Liver (tissue), 9 donors: ENCODE measurements around the gene CLPSL2. TPM values are rescaled to one million over a fixed set of nuclear protein-coding genes. Genes with fewer than 3 reads are reported as not detected.
A peak's percentile ranks its signal among the peaks of the same experiment; 100 is the strongest.

ENCODE experiments used
- DNase-seq: peaks from one replicate; pipeline ENCODE4 v3.0.0-alpha.2; 2017; ENCODE audit warnings: low spot score
- H3K27ac ChIP-seq, 2 donors: one replicate each; pipeline ENCODE4 v1.7.0; 2013; ENCODE audit warnings: inconsistent platforms in 2 of 2, low read length in 2 of 2, control low read depth in 1 of 2, low read depth in 1 of 2, mild to moderate bottlenecking in 1 of 2
- H3K27me3 ChIP-seq, 4 donors: one replicate each; pipeline versions ENCODE4 v1.6.1 to v1.7.0; 2013; ENCODE audit warnings: low read length in 3 of 4, inconsistent platforms in 1 of 4, mild to moderate bottlenecking in 1 of 4, moderate library complexity in 1 of 4; ENCODE audit not compliant: control insufficient read depth in 4 of 4, insufficient read depth in 4 of 4
- H3K36me3 ChIP-seq, 4 donors: one replicate each; pipeline versions ENCODE4 v1.6.1 to v1.7.0; 2013; ENCODE audit warnings: low read length in 3 of 4, mild to moderate bottlenecking in 3 of 4, low read depth in 1 of 4, moderate library complexity in 1 of 4; ENCODE audit not compliant: control insufficient read depth in 4 of 4, insufficient read depth in 3 of 4
- H3K4me1 ChIP-seq, 4 donors: one replicate each; pipeline versions ENCODE4 v1.6.1 to v1.7.0; 2013; ENCODE audit warnings: low read length in 3 of 4, mild to moderate bottlenecking in 3 of 4, moderate library complexity in 1 of 4; ENCODE audit not compliant: control insufficient read depth in 4 of 4, insufficient read depth in 4 of 4
- H3K4me3 ChIP-seq, 3 donors: one replicate each; pipeline versions ENCODE4 v1.6.1 to v1.7.0; 2013; ENCODE audit warnings: low read length in 3 of 3, control low read depth in 1 of 3, low read depth in 1 of 3, mild to moderate bottlenecking in 1 of 3
- H3K9ac ChIP-seq, 2 donors: one replicate each; pipeline ENCODE4 v1.7.0; 2013; ENCODE audit warnings: low read length in 2 of 2, mild to moderate bottlenecking in 2 of 2, moderate library complexity in 2 of 2, control low read depth in 1 of 2, low read depth in 1 of 2
- H3K9me3 ChIP-seq, 4 donors: one replicate each; pipeline versions ENCODE4 v1.6.1 to v1.7.0; 2013; ENCODE audit warnings: low read length in 3 of 4; ENCODE audit not compliant: control insufficient read depth in 4 of 4
- EGR1 ChIP-seq, 2 donors: IDR thresholded peaks; 2 replicates each; pipeline ENCODE4 v1.6.1; 2016 to 2018; ENCODE audit warnings: antibody characterized with exemption in 2 of 2, low read depth in 2 of 2
- FOXA2 ChIP-seq: IDR thresholded peaks from 2 replicates; pipeline ENCODE4 v1.6.1; 2016; ENCODE audit warnings: antibody characterized with exemption
- GABPA ChIP-seq, 2 donors: IDR thresholded peaks in 1 of 2; conservative IDR thresholded peaks in 1 of 2; 2 replicates each; pipeline ENCODE4 v1.6.1; 2016; ENCODE audit warnings: antibody characterized with exemption in 2 of 2, mild to moderate bottlenecking in 1 of 2, moderate library complexity in 1 of 2
- HNF4A ChIP-seq, 2 donors: conservative IDR thresholded peaks; 2 replicates each; pipeline ENCODE4 v1.6.1; 2016; ENCODE audit warnings: antibody characterized with exemption in 2 of 2, mild to moderate bottlenecking in 2 of 2
- HNF4G ChIP-seq: IDR thresholded peaks from 2 replicates; pipeline ENCODE4 v1.6.1; 2016; ENCODE audit warnings: antibody characterized with exemption
- JUND ChIP-seq, 2 donors: IDR thresholded peaks; 2 replicates each; pipeline ENCODE4 v1.6.1; 2016; ENCODE audit warnings: antibody characterized with exemption in 2 of 2
- NR2F2 ChIP-seq: IDR thresholded peaks from 2 replicates; pipeline ENCODE4 v1.6.1; 2016; ENCODE audit warnings: antibody characterized with exemption
- RAD21 ChIP-seq, 2 donors: IDR thresholded peaks; 2 replicates each; pipeline ENCODE4 v1.6.1; 2016; ENCODE audit warnings: antibody characterized with exemption in 2 of 2, mild to moderate bottlenecking in 2 of 2
- RXRA ChIP-seq, 2 donors: IDR thresholded peaks; 2 replicates each; pipeline ENCODE4 v1.6.1; 2017 to 2018; ENCODE audit warnings: antibody characterized with exemption in 2 of 2, mild to moderate bottlenecking in 1 of 2
- SP1 ChIP-seq: IDR thresholded peaks from 2 replicates; pipeline ENCODE4 v1.6.1; 2018; ENCODE audit warnings: antibody characterized with exemption, mild to moderate bottlenecking
- TAF1 ChIP-seq: conservative IDR thresholded peaks from 2 replicates; pipeline ENCODE4 v1.6.1; 2016; ENCODE audit warnings: antibody characterized with exemption, mild to moderate bottlenecking
- YY1 ChIP-seq: IDR thresholded peaks from 2 replicates; pipeline ENCODE4 v1.6.1; 2016; ENCODE audit warnings: antibody characterized with exemption, mild to moderate bottlenecking
- WGBS: extraction: QIAGEN DNeasy Blood & Tissue Kit; methylation state at CpG from one replicate; pipeline ENCODE4 v1.1.7; 2013; 5-methylcytosine and 5-hydroxymethylcytosine counted together
- polyA plus RNA-seq, 2 donors: library from polyadenylated mRNA; stranded (reverse) in 1 of 2; unstranded in 1 of 2; fragments of 200-250 nt in 1 of 2; fragments of >200 nt in 1 of 2; fragmentation: Nextera tagmentation in 1 of 2; extraction: Ambion mirVana in 1 of 2; gene quantifications; one replicate each; pipeline versions ENCODE4 v1.2.1 to v1.2.3, GENCODE V29; 2013 to 2015
- total RNA-seq, 2 donors: library from RNA; depleted of rRNA; stranded (reverse); fragments of >200 nt; gene quantifications; one replicate each; pipeline ENCODE4 v1.2.3, GENCODE V29; 2014
- TF ChIP-seq, protein P1 (sequence below): IDR thresholded peaks from 2 replicates; pipeline ENCODE4 v1.6.1; 2016; ENCODE audit warnings: antibody characterized with exemption
- TF ChIP-seq, protein P2 (sequence below): IDR thresholded peaks from 2 replicates; pipeline ENCODE4 v1.6.1; 2016; ENCODE audit warnings: antibody characterized with exemption
- donor health status: healthy.
- donor health status: healthy.
- donor health status: healthy.
- donor health status: healthy.
- donor health status: healthy.

Gene CLPSL2
- total and polyA plus RNA-seq, 4 donors: not detected

DNA sequence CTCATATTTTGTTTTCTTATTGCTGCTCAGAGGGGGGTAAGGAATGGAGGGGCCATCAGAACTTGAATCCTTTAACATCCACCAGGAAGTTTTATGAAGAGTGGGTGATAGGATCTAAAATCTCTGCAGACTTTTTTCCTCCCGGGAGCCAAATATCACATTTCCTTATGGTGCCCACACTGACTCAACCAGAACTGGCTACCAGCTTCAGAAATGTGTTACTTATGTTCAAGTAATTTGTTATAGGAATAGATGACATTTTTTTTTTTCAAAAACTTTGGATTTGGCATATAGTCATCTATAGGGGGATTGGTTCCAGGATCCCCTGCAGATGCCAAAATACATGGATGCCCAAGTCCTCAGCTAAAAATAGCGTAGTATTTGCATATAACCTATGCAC is 47.2 kb downstream of the CLPSL2 start:
- no peaks in the 10 kb centered on the region for H3K27me3 ChIP-seq
- H3K9ac ChIP-seq: no peak overlapping the region
- H3K36me3 ChIP-seq: no peaks in the 10 kb centered on the region
- TF ChIP-seq HNF4G: no peak
- no peak for TF ChIP-seq NR2F2
- TF ChIP-seq RAD21 (IDR thresholded peaks at IDR 0.05): no peak
- no peak for TF ChIP-seq SP1
- TF ChIP-seq, protein P1, sequence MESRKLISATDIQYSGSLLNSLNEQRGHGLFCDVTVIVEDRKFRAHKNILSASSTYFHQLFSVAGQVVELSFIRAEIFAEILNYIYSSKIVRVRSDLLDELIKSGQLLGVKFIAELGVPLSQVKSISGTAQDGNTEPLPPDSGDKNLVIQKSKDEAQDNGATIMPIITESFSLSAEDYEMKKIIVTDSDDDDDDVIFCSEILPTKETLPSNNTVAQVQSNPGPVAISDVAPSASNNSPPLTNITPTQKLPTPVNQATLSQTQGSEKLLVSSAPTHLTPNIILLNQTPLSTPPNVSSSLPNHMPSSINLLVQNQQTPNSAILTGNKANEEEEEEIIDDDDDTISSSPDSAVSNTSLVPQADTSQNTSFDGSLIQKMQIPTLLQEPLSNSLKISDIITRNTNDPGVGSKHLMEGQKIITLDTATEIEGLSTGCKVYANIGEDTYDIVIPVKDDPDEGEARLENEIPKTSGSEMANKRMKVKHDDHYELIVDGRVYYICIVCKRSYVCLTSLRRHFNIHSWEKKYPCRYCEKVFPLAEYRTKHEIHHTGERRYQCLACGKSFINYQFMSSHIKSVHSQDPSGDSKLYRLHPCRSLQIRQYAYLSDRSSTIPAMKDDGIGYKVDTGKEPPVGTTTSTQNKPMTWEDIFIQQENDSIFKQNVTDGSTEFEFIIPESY: no peak
- TF ChIP-seq JUND (IDR thresholded peaks at IDR 0.05): no peak
- TF ChIP-seq GABPA (IDR thresholded peaks at IDR 0.05 in 1 of 2, conservative IDR thresholded peaks at IDR 0.05 in 1 of 2): no peak
- no peak for TF ChIP-seq HNF4A (conservative IDR thresholded peaks at IDR 0.05)
- TF ChIP-seq EGR1 (IDR thresholded peaks at IDR 0.05; ENCODE audit: low read depth in 2 of 2): no peak
- TF ChIP-seq, protein P2, sequence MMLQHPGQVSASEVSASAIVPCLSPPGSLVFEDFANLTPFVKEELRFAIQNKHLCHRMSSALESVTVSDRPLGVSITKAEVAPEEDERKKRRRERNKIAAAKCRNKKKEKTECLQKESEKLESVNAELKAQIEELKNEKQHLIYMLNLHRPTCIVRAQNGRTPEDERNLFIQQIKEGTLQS: no peak
- no peak for TF ChIP-seq TAF1
- TF ChIP-seq FOXA2: no peak
- no peak for TF ChIP-seq YY1
- no peaks in the 10 kb centered on the region for H3K4me1 ChIP-seq
- H3K4me3 ChIP-seq: no peak overlapping the region
- WGBS: 98% methylated on average over 2 of the region's 2 CpGs
- no peak for DNase-seq
- H3K27ac ChIP-seq: no peak overlapping the region
- no peaks in the 10 kb centered on the region for H3K9me3 ChIP-seq

DNA sequence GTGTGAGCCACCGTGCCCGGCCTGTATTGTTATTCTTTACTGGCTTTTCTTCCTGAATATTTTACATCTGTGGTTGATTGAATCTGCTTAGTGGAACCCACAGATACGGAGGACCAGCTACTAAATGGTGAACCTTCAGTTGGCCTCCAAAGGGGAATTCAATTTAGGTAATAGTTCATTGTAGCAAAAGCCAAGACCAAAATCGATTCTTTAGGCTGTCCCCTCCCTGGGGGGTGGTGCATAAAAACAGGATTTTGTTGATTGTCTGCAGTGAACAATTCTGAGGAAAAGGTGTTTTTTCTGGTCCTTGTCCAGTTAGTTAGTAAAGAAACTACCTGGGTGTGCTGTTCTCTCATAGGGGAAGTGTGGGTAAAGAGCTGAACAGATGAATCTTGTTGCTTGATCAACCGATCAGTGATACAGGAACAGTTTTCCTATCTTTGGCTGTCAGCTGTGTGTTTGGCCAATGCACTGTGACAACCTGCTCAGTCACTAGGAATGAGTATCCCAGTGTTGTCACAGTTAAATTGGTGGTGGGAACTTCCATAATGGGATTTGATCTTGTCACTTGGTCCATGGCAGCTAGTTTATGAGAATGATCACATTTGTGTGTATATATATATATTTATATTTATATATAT is 48.3 kb downstream of the CLPSL2 start:
- H3K9me3 ChIP-seq: no peaks in the 10 kb centered on the region
- H3K4me1 ChIP-seq: no peaks in the 10 kb centered on the region
- H3K9ac ChIP-seq: no peak overlapping the region
- no peak for DNase-seq
- H3K36me3 ChIP-seq: no peaks in the 10 kb centered on the region
- H3K27ac ChIP-seq: no peak overlapping the region
- no peak overlapping the region for H3K4me3 ChIP-seq
- TF ChIP-seq RXRA (IDR thresholded peaks at IDR 0.05) (peak; percentile 47 to 66), EGR1 (IDR thresholded peaks at IDR 0.05; ENCODE audit: low read depth in 2 of 2) (no peak), SP1 (peak; percentile 48), YY1 (peak; percentile 20), HNF4G (no peak)
- H3K27me3 ChIP-seq: no peaks in the 10 kb centered on the region
- WGBS: 75% methylated on average over 5 of the region's 5 CpGs

Other genes starting within 250 kb of the CLPSL2 start
- gene FKBP5, start 87.7 kb upstream of the CLPSL2 start, total RNA-seq: 100 to 1,000 TPM in 1 of 2 donors, 10 to 100 TPM in 1; 10.3 to 132 TPM
- 10 to 100 TPM; 61.7 to 65.8 TPM for gene FKBP5, start 87.7 kb upstream of the CLPSL2 start, polyA plus RNA-seq
- under 1 TPM in 1 of 2 donors, not detected in 1; 0.42 TPM for gene ARMC12, start 39.6 kb upstream of the CLPSL2 start, total RNA-seq
- gene ARMC12, start 39.6 kb upstream of the CLPSL2 start, polyA plus RNA-seq: under 1 TPM; 0.43 to 0.64 TPM
- not detected for gene CLPSL1, start 4.4 kb downstream of the CLPSL2 start, total RNA-seq
- gene CLPSL1, start 4.4 kb downstream of the CLPSL2 start, polyA plus RNA-seq: not detected
- not detected for gene CLPS, start 20.7 kb downstream of the CLPSL2 start, total RNA-seq
- not detected for gene CLPS, start 20.7 kb downstream of the CLPSL2 start, polyA plus RNA-seq
- gene LHFPL5, start 28.8 kb downstream of the CLPSL2 start, total RNA-seq: not detected
- not detected for gene LHFPL5, start 28.8 kb downstream of the CLPSL2 start, polyA plus RNA-seq
- 10 to 100 TPM; 38.7 to 41.2 TPM for gene SRPK1, start 144.5 kb downstream of the CLPSL2 start, total RNA-seq
- gene SRPK1, start 144.5 kb downstream of the CLPSL2 start, polyA plus RNA-seq: 10 to 100 TPM; 11.9 to 27.2 TPM
- gene SLC26A8, start 248.0 kb downstream of the CLPSL2 start, total RNA-seq: under 1 TPM; 0.09 to 0.33 TPM
- gene SLC26A8, start 248.0 kb downstream of the CLPSL2 start, polyA plus RNA-seq: under 1 TPM; 0.03 to 0.26 TPM